Gastroesophageal sphincter (tissue), 3 donors: ENCODE measurements around the gene CFHR3.
A peak's percentile ranks its signal among the peaks of the same experiment; 100 is the strongest.
"Not testable (repeated sequence)": the region's sequence is repeated elsewhere in the genome, so short reads cannot be mapped to it uniquely, and the experiment has no call there.

ENCODE experiments used
- POLR2A ChIP-seq, 2 donors: fragments of 450-650 bp; IDR thresholded peaks; one replicate each; pipeline ENCODE4 v1.6.1; 2017; ENCODE audit warnings: antibody characterized with exemption in 2 of 2, mild to moderate bottlenecking in 2 of 2, moderate library complexity in 1 of 2
- POLR2AphosphoS5 ChIP-seq: sonication (generic); formaldehyde crosslinking; IDR thresholded peaks from one replicate; pipeline ENCODE4 v1.6.1; 2017; ENCODE audit warnings: antibody characterized with exemption
- TF ChIP-seq, protein P1 (sequence below), 4 experiments: fragments of 200-600 bp in 2 of 4; fragments of 450-650 bp in 2 of 4; sonication (generic) in 1 of 4; IDR thresholded peaks; one replicate each; pipeline ENCODE4 v1.5.1; 2017 to 2019; ENCODE audit warnings: antibody characterized with exemption in 4 of 4, mild to moderate bottlenecking in 2 of 4, moderate library complexity in 2 of 4

DNA sequence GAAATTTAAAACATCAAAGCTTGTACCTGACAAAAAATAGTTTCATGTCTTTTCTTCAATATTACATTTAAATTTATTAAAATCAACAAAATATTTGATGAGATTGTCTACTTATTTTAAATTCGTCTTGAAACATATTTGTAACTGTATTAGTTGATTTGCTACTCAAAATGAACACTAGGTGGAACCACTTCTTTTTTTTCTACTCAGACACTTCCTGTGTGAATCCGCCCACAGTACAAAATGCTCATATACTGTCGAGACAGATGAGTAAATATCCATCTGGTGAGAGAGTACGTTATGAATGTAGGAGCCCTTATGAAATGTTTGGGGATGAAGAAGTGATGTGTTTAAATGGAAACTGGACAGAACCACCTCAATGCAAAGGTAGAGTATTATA, 53.2 kb downstream of the CFHR3 start:
- TF ChIP-seq, protein P1, sequence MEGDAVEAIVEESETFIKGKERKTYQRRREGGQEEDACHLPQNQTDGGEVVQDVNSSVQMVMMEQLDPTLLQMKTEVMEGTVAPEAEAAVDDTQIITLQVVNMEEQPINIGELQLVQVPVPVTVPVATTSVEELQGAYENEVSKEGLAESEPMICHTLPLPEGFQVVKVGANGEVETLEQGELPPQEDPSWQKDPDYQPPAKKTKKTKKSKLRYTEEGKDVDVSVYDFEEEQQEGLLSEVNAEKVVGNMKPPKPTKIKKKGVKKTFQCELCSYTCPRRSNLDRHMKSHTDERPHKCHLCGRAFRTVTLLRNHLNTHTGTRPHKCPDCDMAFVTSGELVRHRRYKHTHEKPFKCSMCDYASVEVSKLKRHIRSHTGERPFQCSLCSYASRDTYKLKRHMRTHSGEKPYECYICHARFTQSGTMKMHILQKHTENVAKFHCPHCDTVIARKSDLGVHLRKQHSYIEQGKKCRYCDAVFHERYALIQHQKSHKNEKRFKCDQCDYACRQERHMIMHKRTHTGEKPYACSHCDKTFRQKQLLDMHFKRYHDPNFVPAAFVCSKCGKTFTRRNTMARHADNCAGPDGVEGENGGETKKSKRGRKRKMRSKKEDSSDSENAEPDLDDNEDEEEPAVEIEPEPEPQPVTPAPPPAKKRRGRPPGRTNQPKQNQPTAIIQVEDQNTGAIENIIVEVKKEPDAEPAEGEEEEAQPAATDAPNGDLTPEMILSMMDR (IDR thresholded peaks at IDR 0.05): peak in 2 of 4 experiments; percentile 5 to 25
- not testable (repeated sequence) for TF ChIP-seq POLR2A (IDR thresholded peaks at IDR 0.05); POLR2AphosphoS5
